ENCODE results near the gene TNNI3K.

DNA sequence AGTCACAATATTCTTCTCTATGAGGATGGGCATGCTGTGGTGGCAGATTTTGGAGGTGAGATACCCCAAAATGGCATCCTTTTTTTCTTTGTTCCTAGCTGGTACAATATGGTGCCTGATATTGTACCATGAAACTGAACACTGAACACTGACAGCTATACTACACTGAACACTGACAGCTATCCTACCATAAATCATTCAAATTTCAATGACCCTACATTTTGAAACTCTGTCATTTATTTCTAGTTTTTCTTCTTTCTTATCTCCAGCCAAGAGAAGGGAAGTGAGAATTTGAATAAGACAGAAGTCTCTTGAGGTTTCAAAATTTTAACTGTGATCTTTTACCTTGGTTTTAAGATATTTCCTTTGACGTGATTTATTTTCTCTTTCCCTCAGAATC lies 200.9 kb downstream of the TNNI3K start:
- TF ChIP-seq CTCF (conservative IDR thresholded peaks at IDR 0.05; ENCODE audit: low read depth, low read length) (no peak), EZH2 (IDR thresholded peaks at IDR 0.05; ENCODE audit: low read length, unreplicated experiment) (no peak), EZH2phosphoT487 (IDR thresholded peaks at IDR 0.05; ENCODE audit: borderline replicate concordance, low read length) (no peak)
